GM18868 (cell line): ENCODE measurements around the gene PXK.

ENCODE experiments used
- ATAC-seq: cut with Tn5 transposase; IDR thresholded peaks from one replicate; pipeline ENCODE4 v1.9.1; 2021; ENCODE audit warnings: mild to moderate bottlenecking, moderate library complexity; ENCODE audit not compliant: unreplicated experiment

Gene PXK

DNA sequence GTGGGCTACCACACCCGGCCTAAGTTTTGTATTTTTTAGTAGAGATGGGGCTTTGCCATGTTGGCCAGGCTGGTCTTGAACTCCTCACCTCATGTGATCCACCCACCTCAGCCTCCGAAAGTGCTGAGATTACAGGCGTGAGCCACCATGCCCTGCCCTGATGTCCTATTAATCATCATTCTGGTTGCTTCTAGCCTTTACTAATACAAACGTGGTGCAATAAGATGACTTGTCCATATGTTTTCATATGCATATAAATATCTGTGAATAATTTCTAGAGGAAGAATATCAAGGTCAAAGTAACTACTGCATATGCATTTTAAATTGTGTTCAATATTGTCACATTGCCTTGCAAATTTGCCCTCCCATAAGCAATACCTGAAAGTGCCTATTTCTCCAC is 126.5 kb downstream of the PXK start:
- ATAC-seq, result no peak

DNA sequence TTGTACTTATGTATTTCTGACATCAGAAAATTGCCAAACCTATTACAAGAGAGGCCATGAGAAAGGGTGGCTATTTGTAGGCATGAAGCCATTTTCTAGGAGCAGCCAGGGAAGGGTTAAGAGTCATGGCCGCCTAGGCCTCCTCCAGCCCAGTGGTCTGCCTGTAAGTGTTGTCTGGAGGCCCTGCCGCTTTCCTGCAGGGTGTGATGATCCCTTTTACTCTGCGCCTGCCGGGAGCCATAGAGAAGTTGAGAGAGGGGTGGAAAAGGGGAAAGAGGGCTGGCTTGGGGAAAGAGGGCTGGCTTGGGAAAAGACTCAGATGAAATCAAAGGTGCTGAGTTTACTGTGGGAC is 130.1 kb downstream of the PXK start:
- no peak for ATAC-seq

DNA sequence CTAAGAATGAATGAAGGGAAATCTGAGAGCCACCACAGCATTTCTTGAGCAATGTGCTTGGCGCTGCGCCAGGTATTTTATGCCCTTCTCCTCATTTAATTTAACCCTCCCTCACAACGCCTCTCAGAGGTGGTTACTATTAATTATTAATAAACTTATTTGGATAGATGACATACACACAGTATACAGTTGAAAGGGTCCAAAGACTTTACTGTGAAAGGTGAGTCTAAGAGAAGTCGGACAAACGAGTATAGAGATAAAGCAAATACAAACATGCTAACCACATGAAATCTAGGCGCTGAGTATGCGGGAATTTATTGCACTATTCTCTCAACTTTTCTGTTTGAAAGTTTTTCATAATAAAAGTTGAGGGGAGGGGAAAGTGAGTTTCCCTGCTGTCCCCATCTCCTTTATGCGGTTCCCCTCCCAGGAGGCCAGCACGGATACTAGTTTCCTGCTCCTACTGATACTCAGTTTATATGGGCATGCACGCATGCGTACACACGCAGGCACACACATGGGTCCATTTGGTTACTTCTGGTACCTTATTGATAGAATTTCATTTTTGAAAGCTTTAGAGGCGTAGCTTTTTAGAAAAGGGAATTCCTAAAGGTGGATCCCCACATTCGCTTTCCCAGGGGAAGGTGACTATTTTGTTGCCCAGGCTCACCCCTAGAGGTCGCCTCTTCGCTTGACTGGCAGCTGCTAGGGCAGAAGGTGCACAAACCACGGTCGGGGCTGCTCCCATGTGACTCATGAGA is 130.7 kb downstream of the PXK start:
- peak; percentile 93 for ATAC-seq

DNA sequence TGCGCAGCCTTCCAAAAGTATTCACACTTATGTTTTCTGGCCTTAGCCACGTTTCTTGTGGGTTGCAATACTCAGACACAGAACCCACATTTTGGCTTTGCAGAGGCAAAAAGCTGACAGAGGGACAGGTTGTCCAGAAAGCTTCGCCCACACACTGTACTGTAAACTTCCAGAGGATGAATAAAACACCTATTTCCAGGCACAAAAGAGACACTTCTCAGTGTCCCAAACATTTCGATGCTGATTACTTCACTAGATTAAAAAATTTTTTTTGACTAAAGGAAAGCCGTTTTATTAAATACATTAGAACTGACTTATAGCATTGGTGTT is 131.2 kb downstream of the PXK start:
- no peak for ATAC-seq

DNA sequence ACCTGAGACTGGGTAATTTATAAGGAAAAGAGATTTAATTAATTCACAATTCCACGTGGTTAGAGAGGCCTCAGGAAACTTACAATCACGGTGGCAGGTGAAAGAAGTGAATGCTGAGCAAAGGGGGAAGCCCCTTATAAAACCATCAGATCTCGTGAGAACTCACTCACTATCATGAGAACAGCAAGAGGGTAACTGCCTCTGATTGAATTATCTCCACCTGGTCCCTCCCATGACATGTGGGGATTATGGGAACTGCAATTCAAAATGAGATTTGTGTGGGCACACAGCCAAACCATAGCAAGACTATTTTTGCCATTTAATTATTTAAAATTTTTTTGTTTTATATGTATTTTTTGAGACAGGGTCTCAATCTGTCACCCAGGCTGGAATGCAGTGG is 132.2 kb downstream of the PXK start:
- no peak for ATAC-seq

DNA sequence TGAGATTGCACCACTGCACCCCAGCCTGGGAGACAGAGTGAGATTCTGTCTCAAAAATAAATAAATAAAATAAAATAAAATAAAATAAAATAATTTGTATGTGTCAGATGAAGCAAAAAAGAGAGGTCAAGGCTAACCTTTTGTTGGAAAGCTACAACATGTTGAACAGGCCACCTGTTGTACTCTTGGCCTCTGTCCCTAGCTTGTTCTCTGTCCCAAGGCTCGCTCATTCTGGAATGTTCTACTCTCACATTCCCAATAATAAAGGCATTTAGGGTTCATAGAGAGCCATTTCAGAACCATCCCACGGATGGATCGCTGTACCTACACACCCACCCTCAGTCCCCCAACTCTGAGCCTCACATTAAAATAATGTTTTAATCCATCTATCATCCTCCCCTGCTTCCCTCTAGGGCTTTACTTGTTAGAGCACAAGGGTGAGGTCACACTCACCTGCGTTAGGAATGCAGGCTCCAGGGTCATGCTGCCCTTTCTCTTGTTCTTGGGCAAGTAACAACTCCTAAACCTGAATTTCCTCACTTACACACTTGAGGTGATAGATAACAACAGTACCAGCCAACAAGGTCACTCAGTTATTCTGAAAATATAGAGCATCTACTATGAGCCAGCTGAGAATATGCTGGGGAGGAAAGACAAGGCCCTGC is 134.3 kb downstream of the PXK start:
- no peak for ATAC-seq

DNA sequence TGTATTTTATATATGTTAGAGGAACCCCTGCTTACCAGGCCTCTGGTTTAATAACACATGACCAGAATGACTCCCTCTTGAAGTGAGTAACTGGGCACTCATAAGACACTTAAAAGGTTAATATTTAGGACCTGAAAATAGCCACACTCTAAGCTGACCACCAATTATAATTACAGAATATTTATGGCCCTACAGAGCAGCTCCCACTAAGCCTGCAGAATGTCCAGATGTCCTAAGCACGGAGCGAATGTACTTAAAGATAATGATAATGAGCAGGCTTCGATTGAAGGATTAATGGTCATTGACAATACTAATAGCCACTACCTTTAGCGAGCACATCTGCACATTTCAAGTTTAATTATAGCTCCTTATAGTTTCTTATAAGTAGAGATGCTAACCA is 136.4 kb downstream of the PXK start:
- ATAC-seq, result no peak

DNA sequence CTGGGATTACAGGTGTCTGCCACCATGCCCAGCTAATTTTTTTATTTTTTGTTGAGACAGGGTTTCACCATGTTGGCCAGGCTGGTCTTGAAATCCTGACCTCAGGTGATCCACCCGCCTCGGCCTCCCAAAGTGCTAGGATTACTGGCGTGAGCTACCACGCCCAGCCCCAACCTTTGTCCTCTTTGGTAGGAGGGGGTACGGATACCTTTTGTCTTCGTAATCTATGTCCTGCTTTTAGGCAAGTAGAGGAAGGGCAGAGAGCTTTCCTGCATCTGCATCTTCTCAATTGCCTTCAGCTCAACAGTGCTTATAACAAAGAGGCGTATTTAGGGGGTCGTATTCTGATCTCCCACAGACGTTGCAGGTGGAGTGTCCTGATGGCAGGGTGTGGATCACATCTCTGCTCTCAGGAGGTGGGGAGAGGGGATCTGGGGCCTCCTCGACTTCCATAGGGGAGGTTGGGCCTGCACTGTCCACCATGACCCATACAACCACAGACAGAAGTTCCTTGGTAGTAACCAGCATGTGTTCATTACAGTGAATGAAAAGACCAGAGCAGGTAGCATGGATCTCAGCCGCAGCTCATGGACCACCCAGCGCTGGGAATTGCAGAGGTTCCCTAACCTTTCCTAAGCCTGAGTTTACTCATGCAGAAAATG is 137.8 kb downstream of the PXK start:
- ATAC-seq, result no peak

DNA sequence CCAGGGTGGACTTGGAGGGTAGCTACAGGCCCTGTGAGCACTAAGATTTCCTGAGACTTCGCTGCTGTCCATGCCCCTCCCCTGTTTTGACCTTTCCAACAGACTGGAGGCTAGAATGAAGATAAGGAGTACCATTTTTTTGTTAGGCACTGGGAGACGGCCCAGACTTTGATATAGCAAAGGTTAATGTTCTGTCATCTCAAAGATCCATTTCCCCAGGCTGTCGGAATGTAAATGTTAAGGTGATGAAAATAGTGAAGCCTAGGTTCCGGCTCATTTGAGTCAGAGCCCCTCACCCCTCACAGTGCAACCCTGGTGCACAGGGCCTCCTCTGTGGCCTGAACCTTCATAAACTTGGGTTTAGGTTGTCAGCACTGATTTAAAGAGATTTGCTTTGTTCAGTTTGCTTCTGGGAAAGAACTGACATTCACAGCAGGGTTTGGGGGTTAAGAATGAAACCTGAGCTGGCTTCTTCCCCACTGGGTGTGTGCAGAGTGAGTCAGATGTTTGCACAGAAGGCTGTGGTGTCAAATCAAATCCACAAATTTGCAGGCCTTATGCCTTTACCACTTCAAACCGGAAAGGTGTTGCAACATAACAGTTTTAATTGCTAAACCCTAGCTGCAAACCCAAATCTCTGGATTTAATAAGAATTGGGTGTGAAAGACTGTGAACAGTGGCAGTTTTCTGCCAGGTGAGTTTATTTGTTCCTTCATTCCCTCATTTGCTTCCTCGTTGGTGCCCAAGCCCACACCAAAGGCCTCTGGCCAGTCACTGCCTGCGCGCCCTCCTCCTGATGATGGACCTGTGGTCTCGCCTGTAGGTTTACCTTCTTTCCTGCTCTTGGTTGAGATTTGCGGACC is 138.6 kb downstream of the PXK start:
- peak; percentile 94 for ATAC-seq

DNA sequence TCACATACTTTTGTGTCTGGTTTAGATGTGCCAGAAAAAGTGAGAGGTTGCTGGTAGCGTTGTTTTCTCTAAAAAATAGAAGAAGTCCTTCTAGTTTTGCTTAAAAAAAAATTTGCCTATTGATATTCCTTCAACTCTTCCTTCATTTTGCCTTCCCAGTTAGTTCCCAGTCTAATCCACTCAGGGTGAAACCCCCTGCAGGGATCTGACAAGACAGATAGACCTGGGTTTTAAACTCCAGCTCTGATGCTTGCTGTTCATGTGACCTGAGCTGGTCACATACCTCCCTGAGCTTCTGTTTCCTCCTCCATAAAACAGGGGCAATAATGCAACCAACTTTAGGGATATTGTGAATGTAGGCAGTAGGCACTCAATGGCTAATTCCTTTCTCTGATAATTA is 140.6 kb downstream of the PXK start:
- no peak for ATAC-seq

DNA sequence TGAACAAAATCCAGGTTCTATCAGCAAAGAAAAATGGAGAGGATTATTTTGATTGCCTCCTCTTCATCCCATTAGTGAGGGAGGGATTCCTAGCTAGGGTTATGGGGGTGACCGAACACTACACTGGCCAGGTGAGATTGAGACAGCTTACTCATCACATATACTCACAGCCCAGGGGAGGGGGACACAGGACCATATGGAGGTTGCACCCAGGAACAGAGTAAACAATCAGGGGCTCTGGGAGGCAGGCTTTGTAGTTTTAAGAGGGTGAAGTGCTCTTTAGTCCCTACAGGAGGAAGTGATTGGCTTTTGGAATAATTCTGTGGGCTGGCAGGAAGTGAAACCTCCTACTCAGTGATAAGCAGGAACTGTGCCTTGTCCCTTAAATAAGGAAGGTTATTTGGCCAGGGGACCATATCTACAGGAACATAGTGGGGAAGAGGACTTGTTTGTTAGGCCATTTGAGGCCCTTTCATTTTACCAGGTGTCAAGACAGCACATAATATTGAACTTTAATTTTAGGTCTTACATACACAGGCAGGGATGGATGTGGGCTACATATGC is 141.7 kb downstream of the PXK start:
- no peak for ATAC-seq

DNA sequence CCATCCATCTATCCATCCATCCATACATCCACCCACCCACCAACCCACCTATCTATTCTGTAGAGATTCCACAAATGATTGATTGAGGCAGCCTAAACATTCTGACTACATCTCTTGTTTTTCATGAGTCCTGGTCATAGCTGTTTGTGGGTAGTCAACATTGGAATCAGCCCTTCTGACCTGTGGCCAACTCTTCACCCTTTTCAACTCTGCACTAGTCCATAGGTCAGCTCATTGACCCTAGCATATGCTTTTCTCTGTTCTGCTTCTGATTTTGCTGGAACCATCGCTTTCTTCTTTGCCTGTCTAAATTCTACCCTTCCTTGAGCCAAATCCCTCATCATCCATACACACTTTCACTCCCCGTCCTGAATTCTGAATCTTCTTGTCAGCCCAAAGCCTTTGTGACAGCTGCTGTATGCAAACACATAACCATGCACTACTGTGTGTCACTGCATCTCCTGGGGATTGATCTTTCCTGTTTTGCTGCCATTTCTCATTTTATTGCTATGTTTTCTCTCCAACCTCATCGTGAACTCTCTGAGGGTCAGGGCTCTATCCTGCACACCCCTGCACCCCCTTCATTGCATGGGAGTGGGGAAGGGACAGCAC is 142.4 kb downstream of the PXK start:
- no peak for ATAC-seq
